H4 (cell line): ENCODE data around the gene CCDC154. TPM values are rescaled to one million over a fixed set of nuclear protein-coding genes. Genes with fewer than 3 reads are reported as not detected.
"Not testable (repeated sequence)": the region's sequence is repeated elsewhere in the genome, so short reads cannot be mapped to it uniquely, and the experiment has no call there.

Experiments used
- DNase-seq: peaks from one replicate; pipeline ENCODE4 v3.0.0-alpha.2; 2015; ENCODE audit warnings: low spot score
- total RNA-seq: library from RNA; depleted of rRNA; stranded (reverse); fragments of >200 nt; shearing (Covaris generic); gene quantifications from 2 replicates; pipeline ENCODE4 v1.2.3, GENCODE V29; 2014; rRNA removed

The CCDC154 gene
- total RNA-seq: not detected in 2 replicates

GRCh38 chr16:1443980-1444729, at the start of gene CCDC154:
Gene CCDC154 (minus strand): TSS chr16:1444556. CDS start chr16:1444322, 234 bp downstream.
- no peak for DNase-seq

GRCh38 chr16:1493746-1494094, 49.4 kb upstream of the CCDC154 start:
- no peak for DNase-seq

GRCh38 chr16:1492923-1493745, 48.8 kb upstream of the CCDC154 start, which contains the start of gene TELO2:
Gene TELO2 (plus strand): TSS chr16:1493360. CDS start chr16:1494282, 922 bp downstream.
- peak; percentile 45 for DNase-seq

- DNase-seq: no peak
Measured at GRCh38 chr16:1492082-1492922, 47.9 kb upstream of the CCDC154 start.

GRCh38 chr16:1491327-1491726, 47.0 kb upstream of the CCDC154 start:
- DNase-seq: no peak

GRCh38 chr16:1489077-1489476, 44.7 kb upstream of the CCDC154 start:
- no peak for DNase-seq

GRCh38 chr16:1488619-1489018, 44.3 kb upstream of the CCDC154 start, which contains the start of gene PTX4:
Gene PTX4 (minus strand): TSS chr16:1488944. CDS start chr16:1488909, 35 bp downstream.
- DNase-seq: no peak

GRCh38 chr16:1488054-1488601, 43.8 kb upstream of the CCDC154 start:
- DNase-seq: no peak

- no peak for DNase-seq
Measured at GRCh38 chr16:1487395-1488053, 43.2 kb upstream of the CCDC154 start.

GRCh38 chr16:1486551-1487390, 42.4 kb upstream of the CCDC154 start:
- DNase-seq: no peak

GRCh38 chr16:1485847-1486496, 41.6 kb upstream of the CCDC154 start:
- DNase-seq: no peak

- no peak for DNase-seq
Measured at GRCh38 chr16:1481906-1482835, 37.8 kb upstream of the CCDC154 start.

GRCh38 chr16:1478937-1479336, 34.6 kb upstream of the CCDC154 start:
- DNase-seq: not testable (repeated sequence)

GRCh38 chr16:1477033-1477432, 32.7 kb upstream of the CCDC154 start:
- DNase-seq: no peak

GRCh38 chr16:1475552-1476114, 31.3 kb upstream of the CCDC154 start:
- DNase-seq: no peak

- peak; percentile 75 for DNase-seq
Measured at GRCh38 chr16:1474796-1475551, 30.6 kb upstream of the CCDC154 start, which contains the start of gene CLCN7. Gene CLCN7 (minus strand): TSS chr16:1475028. CDS start chr16:1474974, 54 bp downstream.
